Hepatocyte (in vitro differentiated cells): ENCODE measurements around the gene ADAM8. TPM values are rescaled to one million over a fixed set of nuclear protein-coding genes. Genes with fewer than 3 reads are reported as not detected.

ENCODE experiments used
- DNase-seq: peaks from one replicate; pipeline ENCODE4 v3.0.0-alpha.2; 2016; ENCODE audit warnings: low spot score
- H2AFZ ChIP-seq: fragments of 200-600 bp; sonication (generic); 2 replicates; pipeline ENCODE4 v1.6.0; 2016; ENCODE audit warnings: antibody characterized with exemption, mild to moderate bottlenecking
- H3K27ac ChIP-seq: fragments of 200-600 bp; sonication (generic); 2 replicates; pipeline ENCODE4 v1.5.1; 2016; ENCODE audit warnings: mild to moderate bottlenecking
- H3K27me3 ChIP-seq: fragments of 200-600 bp; sonication (generic); 2 replicates; pipeline ENCODE4 v1.6.1; 2016
- H3K36me3 ChIP-seq: fragments of 200-600 bp; sonication (generic); replicated peaks from 2 replicates; pipeline ENCODE4 v1.5.1; 2016; ENCODE audit warnings: low read depth; ENCODE audit not compliant: insufficient read depth
- H3K4me1 ChIP-seq: fragments of 200-600 bp; sonication (generic); 2 replicates; pipeline ENCODE4 v1.5.1; 2016; ENCODE audit warnings: mild to moderate bottlenecking, moderate library complexity; ENCODE audit not compliant: insufficient read depth
- H3K4me2 ChIP-seq: fragments of 200-600 bp; sonication (generic); 2 replicates; pipeline ENCODE4 v1.6.0; 2016
- H3K4me3 ChIP-seq: fragments of 200-600 bp; sonication (generic); 2 replicates; pipeline ENCODE4 v1.5.1; 2016; ENCODE audit warnings: mild to moderate bottlenecking
- H3K79me2 ChIP-seq: fragments of 200-600 bp; sonication (generic); 2 replicates; pipeline ENCODE4 v1.6.0; 2017; ENCODE audit warnings: mild to moderate bottlenecking
- H3K9me2 ChIP-seq: fragments of 200-600 bp; sonication (generic); replicated peaks from 2 replicates; pipeline ENCODE4 v1.6.0; 2017; ENCODE audit warnings: mild to moderate bottlenecking; ENCODE audit not compliant: insufficient read depth
- H3K9me3 ChIP-seq: fragments of 200-600 bp; sonication (generic); 2 replicates; pipeline ENCODE4 v1.5.1; 2016; ENCODE audit warnings: low read depth, mild to moderate bottlenecking
- H4K20me1 ChIP-seq: fragments of 200-600 bp; sonication (generic); 2 replicates; pipeline ENCODE4 v1.6.0; 2016; ENCODE audit warnings: mild to moderate bottlenecking; ENCODE audit not compliant: insufficient read depth, poor library complexity, severe bottlenecking
- CTCF ChIP-seq: fragments of 200-600 bp; sonication (generic); IDR thresholded peaks from 2 replicates; pipeline ENCODE4 v1.5.1; 2016; ENCODE audit warnings: antibody characterized with exemption, mild to moderate bottlenecking; ENCODE audit not compliant: poor library complexity
- EZH2 ChIP-seq: fragments of 200-600 bp; sonication (generic); IDR thresholded peaks from 2 replicates; pipeline ENCODE4 v1.6.1; 2016; ENCODE audit warnings: antibody characterized with exemption, mild to moderate bottlenecking, borderline replicate concordance
- EZH2phosphoT487 ChIP-seq: fragments of 200-600 bp; sonication (generic); IDR thresholded peaks from one replicate; pipeline ENCODE4 v1.6.1; 2018; ENCODE audit warnings: antibody characterized with exemption, mild to moderate bottlenecking, low read depth, moderate library complexity; ENCODE audit not compliant: unreplicated experiment, severe bottlenecking
- WGBS: methylation state at CpG from one replicate; pipeline ENCODE4 v1.1.6; 2016; ENCODE audit warnings: low lambda C conversion rate; ENCODE audit errors: missing lambda C conversion rate; 5-methylcytosine and 5-hydroxymethylcytosine counted together
- polyA plus RNA-seq: library from polyadenylated mRNA; unstranded; fragments of >200 nt; fragmentation: Nextera tagmentation; extraction: Ambion mirVana; gene quantifications from 2 replicates; pipeline ENCODE4 v1.2.1, GENCODE V29; 2016
- total RNA-seq: library from RNA; depleted of rRNA; stranded (reverse); fragments of >200 nt; gene quantifications from 2 replicates; pipeline ENCODE4 v1.2.3, GENCODE V29; 2014

ADAM8 gene
- total and polyA plus RNA-seq, 2 experiments from 2014 or later = 1.9 to 3.0 TPM

DNA sequence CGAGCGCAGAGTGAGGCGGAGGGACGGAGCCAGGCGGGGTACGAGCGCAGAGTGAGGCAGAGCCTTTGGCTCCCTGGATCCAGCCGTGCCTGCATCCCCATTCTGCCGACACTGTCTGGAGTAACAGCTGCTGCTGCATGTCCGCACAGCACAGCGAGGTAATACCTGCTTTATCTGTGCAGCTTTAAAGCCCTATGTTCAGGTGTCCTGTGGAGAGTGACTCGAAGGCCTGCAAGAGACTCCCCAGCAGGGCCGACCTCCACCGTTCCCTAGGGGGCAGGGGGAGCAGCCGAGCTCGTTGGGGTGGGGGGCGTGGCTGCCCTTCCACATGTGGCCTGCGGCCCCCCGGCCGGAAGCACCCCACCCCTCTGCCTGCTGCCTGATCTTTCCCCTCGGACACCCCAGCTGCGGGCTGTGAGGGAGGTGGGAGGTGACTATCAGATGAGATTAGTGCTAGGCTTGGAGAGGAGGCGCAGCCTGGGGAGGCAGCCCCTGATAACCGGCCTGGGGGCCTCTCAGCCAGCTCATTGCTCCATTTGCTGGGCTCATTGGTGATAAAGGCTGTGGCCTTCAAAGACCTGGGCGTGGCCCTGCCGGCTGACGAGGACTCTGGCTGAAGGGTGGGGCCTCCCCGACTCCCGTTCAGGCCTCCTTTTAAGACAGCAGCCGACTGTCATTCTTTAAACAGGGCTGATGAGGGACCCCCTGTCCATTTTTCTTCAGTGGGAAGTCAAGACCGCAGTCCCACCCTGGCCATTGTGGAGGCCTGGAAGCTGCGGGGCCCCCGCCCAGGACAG, 31.0 kb downstream of the ADAM8 start:
- H3K79me2 ChIP-seq = no peaks in the 10 kb centered on the region
- no peaks in the 10 kb centered on the region for H3K9me2 ChIP-seq
- peaks cover 11% of the 10 kb centered on the region for H3K4me1 ChIP-seq
- H3K4me3 ChIP-seq = no peak overlapping the region
- no peaks in the 10 kb centered on the region for H3K36me3 ChIP-seq
- no peak overlapping the region for H2AFZ ChIP-seq
- no peaks in the 10 kb centered on the region for H3K9me3 ChIP-seq
- H4K20me1 ChIP-seq = no peaks in the 10 kb centered on the region
- H3K27ac ChIP-seq = peak overlapping the region; percentile 72
- H3K27me3 ChIP-seq = no peaks in the 10 kb centered on the region
- WGBS = 62% methylated on average over 21 of the region's 33 CpGs
- TF ChIP-seq EZH2phosphoT487 (no peak), EZH2 (no peak), CTCF (no peak)
- H3K4me2 ChIP-seq = peak overlapping the region; percentile 56
- peak; percentile 86 for DNase-seq

DNA sequence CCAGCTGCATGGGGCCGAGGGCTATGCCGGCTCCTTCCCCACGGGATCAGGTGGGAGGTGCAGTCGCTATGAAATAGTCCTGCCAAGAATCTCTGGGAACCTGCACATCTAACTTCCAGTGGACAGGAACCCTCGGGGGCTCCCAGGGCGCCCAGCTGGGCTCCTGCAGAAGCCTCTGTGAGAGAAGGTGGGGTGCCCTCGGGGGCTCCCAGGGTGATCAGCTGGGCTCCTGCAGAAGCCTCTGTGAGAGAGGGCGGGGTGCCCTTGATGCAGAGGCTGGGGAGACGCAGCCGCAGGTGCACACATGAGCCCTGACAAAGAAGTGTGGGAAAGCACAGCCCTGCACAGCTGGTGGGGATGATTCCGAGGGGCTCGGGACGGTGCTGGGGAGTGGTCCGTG, 33.1 kb downstream of the ADAM8 start:
- Histone ChIP-seq H3K4me2 (no peak overlapping the region), H3K36me3 (no peaks in the 10 kb centered on the region), H3K9me2 (no peaks in the 10 kb centered on the region), H3K4me1 (peaks cover 11% of the 10 kb centered on the region), H3K4me3 (no peak overlapping the region), H3K27me3 (peaks cover 10% of the 10 kb centered on the region), H2AFZ (no peak overlapping the region), H3K79me2 (no peaks in the 10 kb centered on the region), H3K27ac (no peak overlapping the region), H3K9me3 (no peaks in the 10 kb centered on the region), H4K20me1 (no peaks in the 10 kb centered on the region)
- no peak for DNase-seq
- no peak for TF ChIP-seq EZH2phosphoT487
- WGBS = 88% methylated on average over 14 of the region's 14 CpGs

- 88% methylated on average over 27 of the region's 27 CpGs for WGBS
- H3K79me2 ChIP-seq = no peaks in the 10 kb centered on the region
- H3K36me3 ChIP-seq = no peaks in the 10 kb centered on the region
- peaks cover 18% of the 10 kb centered on the region for H3K27me3 ChIP-seq
- no peak overlapping the region for H3K4me2 ChIP-seq
- H3K4me3 ChIP-seq = no peak overlapping the region
- no peaks in the 10 kb centered on the region for H3K9me3 ChIP-seq
- H3K27ac ChIP-seq = no peak overlapping the region
- H2AFZ ChIP-seq = no peak overlapping the region
- TF ChIP-seq CTCF (no peak), EZH2phosphoT487 (no peak), EZH2 (no peak)
- peaks cover 12% of the 10 kb centered on the region for H3K4me1 ChIP-seq
- no peaks in the 10 kb centered on the region for H3K9me2 ChIP-seq
- no peaks in the 10 kb centered on the region for H4K20me1 ChIP-seq
- no peak for DNase-seq
Observed at GRCh38 chr10:133242611-133243356, 33.9 kb downstream of the ADAM8 start.
